H1 (cell line): ENCODE measurements around the gene PIP5K1C. TPM values are rescaled to one million over a fixed set of nuclear protein-coding genes. Genes with fewer than 3 reads are reported as not detected.

Experiments
- CBX5 ChIP-seq: fragments of 300-800, 300-1000 bp; sonication (generic); IDR thresholded peaks from 2 replicates; pipeline ENCODE4 v1.7.1; 2016; ENCODE audit warnings: antibody characterized with exemption, low read length, low read depth
- GABPA ChIP-seq: IDR thresholded peaks from 2 replicates; pipeline ENCODE4 v1.6.1; 2011; ENCODE audit warnings: mild to moderate bottlenecking, low read length, moderate library complexity, borderline replicate concordance; ENCODE audit not compliant: insufficient read depth
- TAF7 ChIP-seq: optimal IDR thresholded peaks from 2 replicates; pipeline ENCODE3; 2011; ENCODE audit warnings: low read depth, mild to moderate bottlenecking, inconsistent platforms, low read length, moderate library complexity, borderline replicate concordance
- polyA plus RNA-seq, 7 experiments: library from polyadenylated mRNA; depleted of rRNA in 3 of 7; stranded (reverse) in 5 of 7; unstranded in 2 of 7; fragments of >200 nt in 5 of 7; fragments of 200-250 nt in 2 of 7; gene quantifications; 1 replicate in 5 of 7; 2 replicates in 1 of 7; 4 replicates in 1 of 7; pipeline versions ENCODE4 v1.2.1 to v1.2.3, GENCODE V29; 2011 to 2013; ENCODE audit warnings: missing spikeins in 2 of 7, mixed read lengths in 2 of 7
- total RNA-seq: library from RNA; stranded (reverse); fragmentation: NEBNext Ultra II Directional; extraction: Animal tissue kit (Norgen Biotek cat#: 25700); gene quantifications from 2 replicates; pipeline ENCODE4 v1.2.1, GENCODE V29; 2021

The PIP5K1C gene
- total and polyA plus RNA-seq, 2 of the 8 experiments (the other 6 are each of a cell fraction or from before 2014, with no cell fraction given): 10.6 to 32.9 TPM

- TF ChIP-seq TAF7 (no peak), CBX5 (no peak), GABPA (no peak)
These were observed 79.3 kb downstream of the PIP5K1C start (continued) for GRCh38 chr19:3620817-3621547.
